MCF 10A (cell line): ENCODE data around the gene ZNF385A. TPM values are rescaled to one million over a fixed set of nuclear protein-coding genes. Genes with fewer than 3 reads are reported as not detected.

ENCODE experiments used
- BruUV-seq: library from RNA; stranded (reverse); fragments of 400-500 nt; replicated peaks from 2 replicates; lab custom pipeline; 2021; lab: Mats Ljungman, UMichigan
- CTCF ChIA-PET: fragments of 300-600 bp; sonication (Branson Sonifier 250); formaldehyde crosslinking; extraction: SDS; loops from one replicate; lab custom pipeline; 2021; ENCODE audit warnings: antibody characterized with exemption, inconsistent platforms; lab: Yijun Ruan, JAX
- POLR2A ChIA-PET: fragments of 300-600, 350-650 bp; sonication (Branson Sonifier 250); formaldehyde crosslinking; extraction: SDS; loops from one replicate; lab custom pipeline; 2020; ENCODE audit warnings: antibody characterized with exemption, inconsistent platforms; lab: Yijun Ruan, JAX
- DNase-seq: peaks from one replicate; pipeline ENCODE4 v3.0.0-alpha.2; 2018; ENCODE audit not compliant: unreplicated experiment
- H3K27ac Mint-ChIP-seq: one replicate; pipeline ENCODE4 v1.8.0; 2022; ENCODE audit warnings: mild to moderate bottlenecking, low read depth, mixed read lengths; ENCODE audit not compliant: unreplicated experiment
- H3K27me3 Mint-ChIP-seq: one replicate; pipeline ENCODE4 v1.8.0; 2022; ENCODE audit warnings: mixed read lengths; ENCODE audit not compliant: insufficient read depth, unreplicated experiment
- H3K36me3 Mint-ChIP-seq: one replicate; pipeline ENCODE4 v1.8.0; 2022; ENCODE audit warnings: mild to moderate bottlenecking, moderate library complexity, mixed read lengths; ENCODE audit not compliant: insufficient read depth, unreplicated experiment
- H3K4me1 Mint-ChIP-seq: one replicate; pipeline ENCODE4 v1.8.0; 2022; ENCODE audit warnings: mixed read lengths; ENCODE audit not compliant: insufficient read depth, unreplicated experiment
- H3K4me3 Mint-ChIP-seq: one replicate; pipeline ENCODE4 v1.8.0; 2022; ENCODE audit warnings: mild to moderate bottlenecking, moderate library complexity, mixed read lengths; ENCODE audit not compliant: unreplicated experiment
- H3K9me3 Mint-ChIP-seq: one replicate; pipeline ENCODE4 v1.8.0; 2022; ENCODE audit warnings: mixed read lengths; ENCODE audit not compliant: unreplicated experiment
- CTCF ChIP-seq: fragments of 200-600 bp; IDR thresholded peaks from one replicate; pipeline ENCODE4 v1.8.0; 2022; ENCODE audit warnings: antibody characterized with exemption, mild to moderate bottlenecking; ENCODE audit not compliant: unreplicated experiment
- intact Hi-C: fragments of 100-400 bp; cut with micrococcal nuclease; formaldehyde crosslinking; loops from 2 replicates; pipeline ENCODE4 v1.14.1; 2022
- total RNA-seq: library from RNA; stranded (reverse); gene quantifications from 2 replicates; pipeline ENCODE4 v1.2.3, GENCODE V29; 2022

Gene ZNF385A
- total RNA-seq, 1 experiment from 2014 or later: 8.3 TPM

GRCh38 chr12:54407183-54407905, 22.8 kb upstream of the ZNF385A start:
- no peaks in the 10 kb centered on the region for H3K9me3 Mint-ChIP-seq
- no peaks in the 10 kb centered on the region for H3K27me3 Mint-ChIP-seq
- TF ChIP-seq CTCF: no peak
- CTCF ChIA-PET: interaction anchor here (0.5 to 1.4 kb wide), 4 partner anchors 14 to 1550 kb away, joined by 3 to 5 read pairs (median 4); no protein-coding TSS in a partner anchor
- H3K4me3 Mint-ChIP-seq: no peak overlapping the region
- peaks cover 78% of the 10 kb centered on the region for H3K36me3 Mint-ChIP-seq
- H3K27ac Mint-ChIP-seq: peak overlapping the region; percentile 71
- intact Hi-C loops: no loop called here
- peaks cover 16% of the 10 kb centered on the region for H3K4me1 Mint-ChIP-seq
- POLR2A ChIA-PET: no interaction called here
- no peak for DNase-seq
- BruUV-seq: TSS peak; percentile 23

DNA sequence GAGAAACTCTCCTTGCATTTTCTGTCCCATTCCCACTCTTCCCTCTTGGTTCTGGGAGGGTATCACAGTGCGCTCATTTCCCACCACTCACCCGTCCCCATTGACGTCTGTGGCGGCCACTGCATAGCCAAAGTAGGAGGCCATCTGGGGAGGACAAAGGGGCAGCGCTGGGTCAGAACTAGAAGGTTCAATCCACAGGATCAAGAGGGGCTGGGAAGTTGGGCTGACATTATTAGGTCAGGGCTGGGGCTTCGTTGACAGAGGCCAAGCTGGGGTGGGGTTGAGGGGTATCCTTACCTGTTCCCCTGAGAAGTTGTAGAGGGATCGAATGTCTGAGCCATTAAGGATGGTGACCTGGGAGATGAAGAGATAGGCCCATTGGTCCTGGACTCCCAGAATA, 21.0 kb upstream of the ZNF385A start:
- Mint-ChIP-seq H3K9me3 (no peaks in the 10 kb centered on the region), H3K27ac (no peak overlapping the region), H3K4me3 (no peak overlapping the region), H3K27me3 (no peaks in the 10 kb centered on the region), H3K4me1 (peaks cover 12% of the 10 kb centered on the region), H3K36me3 (peaks cover 82% of the 10 kb centered on the region)
- no TSS peak for BruUV-seq
- no peak for DNase-seq
- CTCF ChIA-PET: interaction anchor here (0.6 to 12.3 kb wide), 7 partner anchors 9 to 376 kb away, joined by 3 to 982 read pairs (median 9); partner anchors contain the start of gene ITGA5
- POLR2A ChIA-PET: interaction anchor here (0.5 to 0.7 kb wide), 2 partner anchors 32 to 105 kb away, joined by 3 to 4 read pairs; no protein-coding TSS in a partner anchor
- intact Hi-C loops: no loop called here
- TF ChIP-seq CTCF: no peak

GRCh38 chr12:54405106-54405505, 20.6 kb upstream of the ZNF385A start:
- no TSS peak for BruUV-seq
- Mint-ChIP-seq H3K36me3 (peaks cover 86% of the 10 kb centered on the region), H3K9me3 (no peaks in the 10 kb centered on the region), H3K4me1 (peaks cover 12% of the 10 kb centered on the region), H3K27ac (no peak overlapping the region), H3K4me3 (no peak overlapping the region), H3K27me3 (no peaks in the 10 kb centered on the region)
- no peak for TF ChIP-seq CTCF
- DNase-seq: no peak
- ChIA-PET POLR2A (interaction anchor here (0.5 kb wide), 1 partner anchor 105 kb away, joined by 3 read pairs; no protein-coding TSS in a partner anchor), CTCF (interaction anchor here (0.6 to 12.3 kb wide), 10 partner anchors 10 to 375 kb away, joined by 3 to 982 read pairs (median 4); partner anchors contain the start of gene ITGA5)
- intact Hi-C loops: no loop called here
